Lower leg skin (tissue), 3 donors: ENCODE data around the gene SLC66A3.

ENCODE experiments used
- CTCF ChIP-seq, 3 donors: fragments of 450-650 bp; IDR thresholded peaks; one replicate each; pipeline ENCODE4 v1.5.1; 2016; ENCODE audit warnings: antibody characterized with exemption in 3 of 3, mild to moderate bottlenecking in 3 of 3, moderate library complexity in 2 of 3
- POLR2A ChIP-seq, 2 donors: fragments of 450-650 bp; IDR thresholded peaks; one replicate each; pipeline ENCODE4 v1.6.1; 2016 to 2017; ENCODE audit warnings: antibody characterized with exemption in 2 of 2, mild to moderate bottlenecking in 1 of 2, moderate library complexity in 1 of 2

- no peak for TF ChIP-seq CTCF (IDR thresholded peaks at IDR 0.05)
- no peak for TF ChIP-seq POLR2A (IDR thresholded peaks at IDR 0.05)
Measured at GRCh38 chr2:11186145-11186544, 30.9 kb downstream of the SLC66A3 start.
